Measurements from ENCODE around the gene PRRC1.

The PRRC1 gene

DNA sequence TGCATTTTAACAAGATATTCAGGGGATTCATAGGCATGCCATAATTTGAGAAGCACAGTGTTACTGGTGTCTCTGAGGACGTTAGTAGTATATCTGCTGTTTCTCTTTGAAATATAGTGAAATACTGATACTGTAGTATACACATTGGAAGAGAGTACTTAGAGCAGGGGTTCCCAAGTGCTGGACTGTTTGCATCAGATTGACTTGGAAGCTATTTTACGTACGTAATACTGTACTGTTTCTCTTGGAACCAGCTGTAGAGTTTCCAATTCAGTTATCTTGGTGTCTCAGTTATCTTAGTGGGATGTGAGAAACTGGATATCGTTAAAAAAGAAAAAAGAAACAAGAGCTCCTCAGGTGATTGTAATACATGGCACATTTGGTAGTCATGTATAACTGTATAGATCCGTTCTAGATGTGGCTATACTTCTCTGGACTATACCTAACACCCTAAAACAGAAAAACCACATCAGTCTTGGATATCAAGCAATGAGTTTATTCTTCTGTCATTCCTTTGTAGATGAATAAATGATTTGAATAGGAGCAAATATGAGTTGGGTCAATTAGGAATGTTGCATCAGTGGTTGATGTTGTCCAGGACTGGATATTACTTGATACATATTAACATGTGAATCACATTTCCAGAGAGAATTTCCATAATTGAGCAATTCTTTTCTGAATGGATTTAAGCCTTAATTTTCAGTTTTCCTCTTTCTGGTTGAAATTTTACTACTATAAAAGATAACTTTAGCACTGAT, 33.4 kb downstream of the PRRC1 start:
- Histone ChIP-seq H3K4me2 (ENCODE audit: low read length) (no peak overlapping the region), H3K9ac (ENCODE audit: low read depth, low read length) (no peak overlapping the region), H3K9me3 (replicated peaks; ENCODE audit: low read length) (no peaks in the 10 kb centered on the region), H3K36me3 (ENCODE audit: insufficient read depth, low read length) (peaks cover 57% of the 10 kb centered on the region), H3K4me1 (ENCODE audit: control insufficient read depth, insufficient read depth, low read length) (no peaks in the 10 kb centered on the region), H3K4me3 (ENCODE audit: low read length) (no peak overlapping the region), H3K27me3 (ENCODE audit: control insufficient read depth, insufficient read depth, low read length) (no peaks in the 10 kb centered on the region)

DNA sequence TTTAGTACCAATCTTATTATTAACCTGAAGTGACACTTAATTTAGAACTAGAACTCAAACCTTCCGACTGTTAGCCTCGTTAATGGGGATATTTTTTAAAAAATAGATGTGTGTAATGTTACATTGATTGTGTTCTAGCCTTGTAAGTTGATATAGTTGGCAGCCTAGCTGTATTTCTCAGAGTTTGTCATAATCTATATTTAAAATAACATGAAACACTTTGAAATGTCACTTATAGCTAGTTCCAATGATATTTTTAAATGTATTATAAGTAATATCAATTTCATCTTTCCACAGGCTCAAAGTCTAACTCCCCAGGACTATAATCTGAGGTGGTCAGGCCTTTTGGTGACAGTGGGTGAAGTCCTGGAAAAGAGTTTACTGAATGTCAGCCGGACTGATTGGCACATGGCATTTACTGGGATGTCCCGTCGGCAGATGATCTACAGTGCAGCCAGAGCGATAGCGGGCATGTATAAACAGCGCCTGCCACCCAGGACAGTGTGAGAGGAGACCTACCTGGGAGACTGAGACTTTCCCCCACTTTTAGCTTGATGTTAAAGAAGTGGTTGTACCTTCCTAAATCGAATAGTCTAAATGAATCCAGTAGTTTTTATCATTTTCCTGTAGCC, 34.1 kb downstream of the PRRC1 start:
- H3K4me1 ChIP-seq (ENCODE audit: control insufficient read depth, insufficient read depth, low read length) = no peaks in the 10 kb centered on the region
- no peaks in the 10 kb centered on the region for H3K27me3 ChIP-seq (ENCODE audit: control insufficient read depth, insufficient read depth, low read length)
- no peak overlapping the region for H3K4me3 ChIP-seq (ENCODE audit: low read length)
- H3K4me2 ChIP-seq (ENCODE audit: low read length) = no peak overlapping the region
- H3K36me3 ChIP-seq (ENCODE audit: insufficient read depth, low read length) = peaks cover 56% of the 10 kb centered on the region
- no peak overlapping the region for H3K9ac ChIP-seq (ENCODE audit: low read depth, low read length)
- H3K9me3 ChIP-seq (replicated peaks; ENCODE audit: low read length) = no peaks in the 10 kb centered on the region

DNA sequence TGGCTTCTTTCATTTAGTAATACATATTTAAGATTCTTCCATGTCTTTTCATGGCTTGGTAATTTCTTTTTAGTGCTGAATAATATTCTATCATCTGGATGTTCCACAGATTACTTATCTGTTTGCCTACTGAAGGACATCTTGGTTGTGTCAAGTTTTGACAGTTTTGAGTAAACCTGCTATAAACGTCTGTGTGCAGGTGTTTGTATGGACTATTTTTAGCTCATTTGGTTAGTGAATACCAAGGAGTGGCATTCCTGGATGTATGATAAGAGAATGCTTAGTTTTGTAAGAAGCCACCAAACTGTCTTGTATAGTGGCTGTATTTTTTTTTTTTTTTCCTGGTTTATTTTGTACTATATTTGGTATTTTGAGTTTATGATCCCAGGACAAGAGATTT, 38.4 kb downstream of the PRRC1 start:
- Histone ChIP-seq H3K4me3 (ENCODE audit: low read length) (no peak overlapping the region), H3K9ac (ENCODE audit: low read depth, low read length) (no peak overlapping the region), H3K9me3 (replicated peaks; ENCODE audit: low read length) (no peaks in the 10 kb centered on the region), H3K4me2 (ENCODE audit: low read length) (no peak overlapping the region), H3K4me1 (ENCODE audit: control insufficient read depth, insufficient read depth, low read length) (no peaks in the 10 kb centered on the region), H3K27me3 (ENCODE audit: control insufficient read depth, insufficient read depth, low read length) (no peaks in the 10 kb centered on the region), H3K36me3 (ENCODE audit: insufficient read depth, low read length) (peaks cover 34% of the 10 kb centered on the region)

DNA sequence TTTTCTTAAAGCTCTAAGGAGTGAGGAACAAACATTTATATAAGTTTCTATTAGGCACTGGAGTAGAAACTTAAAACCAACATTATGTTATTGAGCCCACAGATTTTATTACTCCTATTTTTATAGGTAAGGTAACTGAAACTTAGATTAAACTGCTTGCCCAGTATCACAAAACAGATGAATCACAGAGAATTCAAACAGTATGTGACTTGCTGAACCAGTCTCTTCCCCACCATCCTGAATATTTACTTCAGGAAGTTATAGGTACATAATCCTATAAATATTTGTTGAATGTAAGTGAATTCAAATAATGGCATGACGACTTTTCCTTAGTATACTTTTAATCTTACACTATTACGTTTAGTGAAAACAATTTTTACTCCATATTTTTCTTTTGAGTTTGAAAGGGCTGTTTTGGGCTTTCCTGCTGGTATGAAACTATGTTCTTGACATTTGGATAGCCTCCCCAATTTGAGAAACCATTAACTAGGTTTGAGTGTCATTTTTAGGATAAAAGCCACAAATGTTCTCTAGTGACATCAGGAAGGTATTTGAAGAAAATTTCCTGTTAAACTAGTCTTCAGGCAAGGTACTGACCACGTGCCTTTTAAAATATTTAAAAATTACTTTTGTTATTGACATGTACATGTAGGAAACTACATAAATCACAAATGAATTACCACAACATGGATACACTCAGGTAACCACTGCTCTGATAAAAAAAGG, 39.3 kb downstream of the PRRC1 start:
- Histone ChIP-seq H3K9ac (ENCODE audit: low read depth, low read length) (no peak overlapping the region), H3K36me3 (ENCODE audit: insufficient read depth, low read length) (peaks cover 25% of the 10 kb centered on the region), H3K4me3 (ENCODE audit: low read length) (no peak overlapping the region), H3K4me2 (ENCODE audit: low read length) (no peak overlapping the region), H3K9me3 (replicated peaks; ENCODE audit: low read length) (no peaks in the 10 kb centered on the region), H3K4me1 (ENCODE audit: control insufficient read depth, insufficient read depth, low read length) (no peaks in the 10 kb centered on the region), H3K27me3 (ENCODE audit: control insufficient read depth, insufficient read depth, low read length) (no peaks in the 10 kb centered on the region)

DNA sequence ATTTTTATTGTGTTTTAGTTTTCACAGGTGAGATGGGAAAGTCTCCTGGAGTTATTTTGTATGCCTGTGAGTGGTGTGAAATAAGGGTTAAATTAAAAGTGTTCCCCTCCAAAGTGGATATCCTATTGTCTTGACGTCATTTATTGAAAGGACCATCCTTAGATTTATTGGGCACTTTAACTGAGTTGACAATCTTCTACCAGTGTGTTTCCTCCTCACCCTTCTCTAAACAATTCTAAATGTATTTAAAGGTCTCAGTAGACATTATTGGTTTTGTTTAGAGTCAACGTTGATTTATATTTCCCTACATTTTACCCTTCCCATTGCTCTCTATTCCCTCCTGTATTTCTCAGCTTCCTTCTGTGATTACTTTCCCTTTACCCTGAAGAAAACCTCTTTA, 40.8 kb downstream of the PRRC1 start:
- Histone ChIP-seq H3K27me3 (ENCODE audit: control insufficient read depth, insufficient read depth, low read length) (no peaks in the 10 kb centered on the region), H3K9ac (ENCODE audit: low read depth, low read length) (no peak overlapping the region), H3K4me2 (ENCODE audit: low read length) (no peak overlapping the region), H3K4me1 (ENCODE audit: control insufficient read depth, insufficient read depth, low read length) (no peaks in the 10 kb centered on the region), H3K9me3 (replicated peaks; ENCODE audit: low read length) (no peaks in the 10 kb centered on the region), H3K4me3 (ENCODE audit: low read length) (no peak overlapping the region), H3K36me3 (ENCODE audit: insufficient read depth, low read length) (peaks cover 17% of the 10 kb centered on the region)

DNA sequence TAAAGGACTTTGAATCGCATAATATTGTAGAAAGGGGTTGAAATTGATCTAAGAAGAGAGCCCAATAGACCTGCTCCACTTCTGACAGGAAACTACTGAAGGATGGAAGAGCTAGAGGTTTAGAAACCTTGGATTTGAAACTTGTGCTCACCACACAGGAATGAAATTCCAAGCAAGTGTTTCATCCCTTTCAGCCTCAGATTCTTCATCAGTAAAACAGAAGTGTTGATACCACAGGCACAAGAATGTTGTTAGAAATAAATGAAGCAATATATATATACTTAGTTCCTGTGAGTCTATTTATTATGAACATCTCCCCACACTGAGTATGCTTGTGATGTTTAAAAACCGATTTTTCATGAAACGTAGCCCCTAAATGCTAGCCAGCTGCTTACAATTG, 43.8 kb downstream of the PRRC1 start:
- Histone ChIP-seq H3K4me1 (ENCODE audit: control insufficient read depth, insufficient read depth, low read length) (no peaks in the 10 kb centered on the region), H3K36me3 (ENCODE audit: insufficient read depth, low read length) (no peaks in the 10 kb centered on the region), H3K9ac (ENCODE audit: low read depth, low read length) (no peak overlapping the region), H3K27me3 (ENCODE audit: control insufficient read depth, insufficient read depth, low read length) (peaks cover 7% of the 10 kb centered on the region), H3K9me3 (replicated peaks; ENCODE audit: low read length) (no peaks in the 10 kb centered on the region), H3K4me2 (ENCODE audit: low read length) (no peak overlapping the region), H3K4me3 (ENCODE audit: low read length) (no peak overlapping the region)

DNA sequence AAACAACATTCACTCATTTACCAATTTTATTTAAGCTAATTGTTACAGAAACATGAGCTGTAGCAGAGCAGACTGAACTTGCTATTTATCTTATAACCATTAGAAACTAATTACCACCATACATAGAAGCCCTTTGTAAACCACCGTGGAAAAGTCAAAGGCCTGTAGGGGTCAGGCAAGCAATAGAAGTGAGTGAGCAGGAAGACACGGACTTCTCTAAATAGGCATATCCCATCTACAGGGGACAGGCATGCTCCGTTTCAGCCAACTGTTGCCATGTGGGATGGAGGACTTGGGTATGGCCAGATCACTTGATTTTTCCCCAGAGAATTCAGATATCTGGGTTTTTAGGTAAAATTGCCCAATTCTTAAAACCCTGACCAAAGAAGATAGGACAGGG, 44.8 kb downstream of the PRRC1 start:
- no peaks in the 10 kb centered on the region for H3K36me3 ChIP-seq (ENCODE audit: insufficient read depth, low read length)
- H3K9ac ChIP-seq (ENCODE audit: low read depth, low read length) = no peak overlapping the region
- no peaks in the 10 kb centered on the region for H3K9me3 ChIP-seq (replicated peaks; ENCODE audit: low read length)
- H3K4me3 ChIP-seq (ENCODE audit: low read length) = no peak overlapping the region
- peaks cover 8% of the 10 kb centered on the region for H3K27me3 ChIP-seq (ENCODE audit: control insufficient read depth, insufficient read depth, low read length)
- H3K4me1 ChIP-seq (ENCODE audit: control insufficient read depth, insufficient read depth, low read length) = no peaks in the 10 kb centered on the region
- H3K4me2 ChIP-seq (ENCODE audit: low read length) = no peak overlapping the region

DNA sequence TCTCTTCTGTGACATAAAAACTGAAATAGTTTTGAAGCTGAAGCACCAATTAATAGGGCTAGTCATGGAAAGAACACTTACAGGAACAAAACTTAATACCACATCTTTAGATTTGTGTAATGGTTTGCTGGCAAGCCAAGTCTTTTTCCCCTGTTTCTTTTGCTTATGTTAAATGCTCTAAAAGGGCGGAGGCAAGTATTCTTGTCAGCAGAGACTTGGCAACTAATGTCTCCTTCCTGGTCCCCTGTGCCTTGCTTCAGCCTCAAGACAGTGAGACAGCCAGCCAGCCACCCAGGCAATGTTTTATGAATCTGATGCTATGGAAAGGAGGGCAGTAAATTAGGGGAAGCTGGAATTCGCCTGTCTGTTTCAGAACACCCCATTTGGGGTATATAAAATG, 45.7 kb downstream of the PRRC1 start:
- peaks cover 13% of the 10 kb centered on the region for H3K27me3 ChIP-seq (ENCODE audit: control insufficient read depth, insufficient read depth, low read length)
- H3K4me2 ChIP-seq (ENCODE audit: low read length) = no peak overlapping the region
- H3K9me3 ChIP-seq (replicated peaks; ENCODE audit: low read length) = no peaks in the 10 kb centered on the region
- H3K36me3 ChIP-seq (ENCODE audit: insufficient read depth, low read length) = no peaks in the 10 kb centered on the region
- no peak overlapping the region for H3K4me3 ChIP-seq (ENCODE audit: low read length)
- no peaks in the 10 kb centered on the region for H3K4me1 ChIP-seq (ENCODE audit: control insufficient read depth, insufficient read depth, low read length)
- no peak overlapping the region for H3K9ac ChIP-seq (ENCODE audit: low read depth, low read length)

DNA sequence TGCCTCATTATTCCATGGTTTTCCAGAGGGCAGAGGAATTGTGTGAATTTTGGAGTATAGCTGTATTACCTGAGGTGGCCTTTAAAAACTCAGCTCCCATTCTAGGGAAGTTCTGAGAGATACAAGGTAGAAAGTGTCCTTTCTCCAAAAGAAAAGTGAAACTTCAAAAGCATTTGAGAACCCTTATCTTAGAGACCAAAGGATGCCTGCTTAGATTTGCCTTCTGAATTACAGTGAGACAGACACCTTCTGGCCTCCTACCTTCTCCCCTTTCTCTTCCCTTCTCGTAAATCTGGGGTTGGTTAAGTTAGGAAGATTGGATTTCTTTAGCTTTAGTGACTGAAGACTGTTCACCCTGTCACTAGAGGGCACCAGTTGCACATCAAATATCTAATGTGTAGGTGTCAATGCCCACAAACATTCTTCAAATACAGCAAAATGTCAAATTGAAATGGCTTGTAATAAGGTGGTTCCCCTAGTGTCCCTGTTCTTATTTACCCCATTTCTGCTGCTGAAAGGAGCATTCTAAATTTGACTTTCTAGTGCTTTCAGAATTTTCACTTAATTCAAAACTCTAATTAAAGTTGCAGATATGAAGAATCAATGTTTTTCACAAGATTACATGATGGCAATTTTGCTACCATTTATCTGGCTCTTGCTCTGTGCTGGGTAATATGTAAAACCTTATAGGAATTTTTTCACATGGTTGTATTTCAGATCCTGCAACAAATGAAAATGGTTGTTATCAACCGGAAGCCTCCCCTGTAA, 46.7 kb downstream of the PRRC1 start:
- H3K4me1 ChIP-seq (ENCODE audit: control insufficient read depth, insufficient read depth, low read length) = no peaks in the 10 kb centered on the region
- H3K4me3 ChIP-seq (ENCODE audit: low read length) = no peak overlapping the region
- H3K4me2 ChIP-seq (ENCODE audit: low read length) = no peak overlapping the region
- no peaks in the 10 kb centered on the region for H3K36me3 ChIP-seq (ENCODE audit: insufficient read depth, low read length)
- H3K9me3 ChIP-seq (replicated peaks; ENCODE audit: low read length) = no peaks in the 10 kb centered on the region
- H3K9ac ChIP-seq (ENCODE audit: low read depth, low read length) = no peak overlapping the region
- peaks cover 19% of the 10 kb centered on the region for H3K27me3 ChIP-seq (ENCODE audit: control insufficient read depth, insufficient read depth, low read length)

DNA sequence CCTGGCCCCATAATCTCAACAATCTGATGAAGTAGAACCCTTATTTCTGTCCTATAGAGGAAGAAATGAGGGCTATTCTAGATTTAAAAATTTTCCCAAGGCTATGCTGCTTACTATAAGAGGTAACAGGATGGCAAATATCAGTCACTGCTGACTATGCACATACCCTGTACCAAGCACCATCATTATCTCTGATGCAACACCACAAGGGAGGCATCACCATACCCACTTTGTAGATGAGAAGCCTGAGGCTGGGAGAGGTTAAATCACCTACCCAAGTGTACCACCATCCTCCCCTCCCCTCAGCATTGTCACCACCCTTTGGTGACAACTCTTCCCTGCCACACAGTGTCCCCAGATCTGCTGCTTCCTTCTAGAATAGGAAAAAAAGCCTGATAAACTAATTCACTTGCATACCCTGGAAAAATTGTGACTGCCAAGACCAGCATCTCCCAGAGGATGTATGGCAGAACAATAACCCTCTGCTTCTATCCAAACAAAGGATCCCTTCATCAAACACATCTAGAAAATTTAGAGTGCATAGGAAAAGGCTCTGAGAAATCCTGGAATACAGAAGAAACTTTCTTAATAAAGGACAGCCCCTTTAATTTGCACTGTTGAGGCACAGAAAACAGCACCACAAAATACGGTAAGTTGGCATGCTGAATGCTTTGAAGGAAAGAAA, 48.3 kb downstream of the PRRC1 start:
- no peaks in the 10 kb centered on the region for H3K9me3 ChIP-seq (replicated peaks; ENCODE audit: low read length)

More for the DNA sequence above, 48.3 kb downstream of the PRRC1 start:
- H3K4me3 ChIP-seq (ENCODE audit: low read length) = no peak overlapping the region
- no peak overlapping the region for H3K4me2 ChIP-seq (ENCODE audit: low read length)
- peaks cover 19% of the 10 kb centered on the region for H3K27me3 ChIP-seq (ENCODE audit: control insufficient read depth, insufficient read depth, low read length)
- no peaks in the 10 kb centered on the region for H3K4me1 ChIP-seq (ENCODE audit: control insufficient read depth, insufficient read depth, low read length)
- no peak overlapping the region for H3K9ac ChIP-seq (ENCODE audit: low read depth, low read length)
- H3K36me3 ChIP-seq (ENCODE audit: insufficient read depth, low read length) = no peaks in the 10 kb centered on the region
